ENCODE results near the gene PJA2. TPM values are rescaled to one million over a fixed set of nuclear protein-coding genes. Genes with fewer than 3 reads are reported as not detected.

Gene PJA2
- total and polyA plus RNA-seq, 10 donors, result 15.3 to 133 (median 90.3) TPM

- H3K27ac ChIP-seq, result no peak overlapping the region
- peaks cover 5 to 90% (median 50%) of the 10 kb centered on the region in 6 donors for H3K36me3 ChIP-seq
- 94 to 100% (median 96%) methylated on average over 2 of the region's 2 CpGs for WGBS, 5 donors
- TF ChIP-seq POLR2A (IDR thresholded peaks at IDR 0.05), result no peak
- TF ChIP-seq POLR2AphosphoS5 (IDR thresholded peaks at IDR 0.05), result no peak
- TF ChIP-seq CTCF (IDR thresholded peaks at IDR 0.05 in 8 of 11, conservative IDR thresholded peaks at IDR 0.05 in 3 of 11), result no peak
- no peaks in the 10 kb centered on the region for H3K27me3 ChIP-seq (replicated peaks in 1 of 7)
- H3K9me3 ChIP-seq, result no peaks in the 10 kb centered on the region
- H3K4me1 ChIP-seq, result peaks cover 0 to 41% (median 8%) of the 10 kb centered on the region in 6 donors
- H3K4me3 ChIP-seq, result no peak overlapping the region
- DNase-seq, result no peak
- intact Hi-C loops (cut with DNase I; ENCODE audit: low total_unique reads), result no loop called here
Measured at GRCh38 chr5:109378095-109378494, 31.7 kb downstream of the PJA2 start.

- no peak for DNase-seq
- H3K36me3 ChIP-seq, result peaks cover 5 to 62% (median 29%) of the 10 kb centered on the region in 6 donors
- H3K9me3 ChIP-seq, result no peaks in the 10 kb centered on the region
- TF ChIP-seq CTCF (IDR thresholded peaks at IDR 0.05 in 8 of 11, conservative IDR thresholded peaks at IDR 0.05 in 3 of 11) (no peak), POLR2AphosphoS5 (IDR thresholded peaks at IDR 0.05) (no peak), POLR2A (IDR thresholded peaks at IDR 0.05) (no peak)
- no peaks in the 10 kb centered on the region for H3K27me3 ChIP-seq (replicated peaks in 1 of 7)
- peaks cover 0 to 42% (median 10%) of the 10 kb centered on the region in 6 donors for H3K4me1 ChIP-seq
- H3K27ac ChIP-seq, result no peak overlapping the region
- no peak overlapping the region for H3K4me3 ChIP-seq
- intact Hi-C loops (cut with DNase I; ENCODE audit: low total_unique reads), result no loop called here
Measured at GRCh38 chr5:109374625-109375024, 35.1 kb downstream of the PJA2 start.

GRCh38 chr5:109373932-109374331, 35.8 kb downstream of the PJA2 start:
- no peak overlapping the region for H3K27ac ChIP-seq
- H3K4me1 ChIP-seq, result peaks cover 0 to 42% (median 10%) of the 10 kb centered on the region in 6 donors
- peaks cover 0 to 1% (median 0%) of the 10 kb centered on the region in 8 donors for H3K9me3 ChIP-seq
- H3K4me3 ChIP-seq, result no peak overlapping the region
- peaks cover 5 to 62% (median 27%) of the 10 kb centered on the region in 6 donors for H3K36me3 ChIP-seq
- no peaks in the 10 kb centered on the region for H3K27me3 ChIP-seq (replicated peaks in 1 of 7)
- intact Hi-C loops (cut with DNase I; ENCODE audit: low total_unique reads), result no loop called here
- no peak for TF ChIP-seq POLR2A (IDR thresholded peaks at IDR 0.05)
- no peak for TF ChIP-seq CTCF (IDR thresholded peaks at IDR 0.05 in 8 of 11, conservative IDR thresholded peaks at IDR 0.05 in 3 of 11)
- TF ChIP-seq POLR2AphosphoS5 (IDR thresholded peaks at IDR 0.05), result no peak
- no peak for DNase-seq

DNA sequence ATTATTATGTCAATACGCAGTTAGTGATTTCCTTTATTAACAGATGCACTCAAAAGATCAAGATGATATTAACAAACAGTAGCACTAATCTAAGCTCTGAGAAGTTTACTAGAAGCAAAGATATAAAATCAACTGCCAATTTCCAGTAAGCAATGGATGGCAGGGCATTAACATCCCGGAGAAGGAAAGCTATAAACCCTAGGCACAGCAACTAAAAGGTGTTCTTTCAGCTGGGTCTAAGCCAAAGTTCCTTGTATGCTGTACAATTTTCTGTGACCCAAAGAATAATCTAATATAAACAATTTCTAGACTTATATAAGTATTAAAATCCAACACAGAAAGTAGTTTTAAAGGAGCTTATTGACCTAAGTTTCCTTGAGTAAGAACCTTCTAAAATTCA, 39.4 kb downstream of the PJA2 start:
- Histone ChIP-seq H3K9me3 (peaks cover 0 to 14% (median 9%) of the 10 kb centered on the region in 8 donors), H3K27me3 (replicated peaks in 1 of 7) (no peaks in the 10 kb centered on the region), H3K4me3 (no peak overlapping the region), H3K27ac (no peak overlapping the region), H3K4me1 (peaks cover 0 to 30% (median 2%) of the 10 kb centered on the region in 6 donors), H3K36me3 (peaks cover 6 to 68% (median 32%) of the 10 kb centered on the region in 6 donors)
- 90 to 98% (median 96%) methylated on average over 2 of the region's 2 CpGs for WGBS, 5 donors
- DNase-seq, result no peak
- TF ChIP-seq POLR2A (IDR thresholded peaks at IDR 0.05), result no peak
- TF ChIP-seq POLR2AphosphoS5 (IDR thresholded peaks at IDR 0.05), result no peak
- no peak for TF ChIP-seq CTCF (IDR thresholded peaks at IDR 0.05 in 8 of 11, conservative IDR thresholded peaks at IDR 0.05 in 3 of 11)
- intact Hi-C loops (cut with DNase I; ENCODE audit: low total_unique reads), result no loop called here
